Bone marrow (tissue), 2 donors: Measurements from ENCODE around the gene RPS6KC1.
A peak's percentile ranks its signal among the peaks of the same experiment; 100 is the strongest.
"Not testable (repeated sequence)": the region's sequence is repeated elsewhere in the genome, so short reads cannot be mapped to it uniquely, and the experiment has no call there.

ENCODE experiments used
- DNase-seq, 2 donors: peaks; one replicate each; lab custom pipeline; 2025; lab: John Stamatoyannopoulos, UW

The RPS6KC1 gene

GRCh38 chr1:213055767-213056166 lies 4.7 kb downstream of the RPS6KC1 start:
- no peak for DNase-seq

- no peak for DNase-seq
Observed at GRCh38 chr1:213057264-213058059, 6.4 kb downstream of the RPS6KC1 start.

GRCh38 chr1:213060836-213061235 lies 9.8 kb downstream of the RPS6KC1 start:
- no peak for DNase-seq

- DNase-seq = no peak
Observed at GRCh38 chr1:213061263-213061662, 10.2 kb downstream of the RPS6KC1 start.

- DNase-seq = no peak
Observed at GRCh38 chr1:213065800-213066199, 14.8 kb downstream of the RPS6KC1 start.

GRCh38 chr1:213066363-213066762 lies 15.3 kb downstream of the RPS6KC1 start:
- no peak for DNase-seq

- DNase-seq = no peak
Observed at GRCh38 chr1:213067352-213067751, 16.3 kb downstream of the RPS6KC1 start.

GRCh38 chr1:213070406-213070805 lies 19.4 kb downstream of the RPS6KC1 start:
- DNase-seq = peak in 1 of 2 donors; percentile 63

- no peak for DNase-seq
Observed at GRCh38 chr1:213075725-213076124, 24.7 kb downstream of the RPS6KC1 start.

GRCh38 chr1:213082420-213083111 lies 31.5 kb downstream of the RPS6KC1 start:
- no peak for DNase-seq

- no peak for DNase-seq
Observed at GRCh38 chr1:213083112-213083445, 32.0 kb downstream of the RPS6KC1 start.

GRCh38 chr1:213087911-213088310 lies 36.9 kb downstream of the RPS6KC1 start:
- no peak for DNase-seq

- no peak for DNase-seq
Observed at GRCh38 chr1:213089924-213090677, 39.1 kb downstream of the RPS6KC1 start.

GRCh38 chr1:213094446-213094845 lies 43.4 kb downstream of the RPS6KC1 start:
- no peak for DNase-seq

GRCh38 chr1:213095467-213095866 lies 44.4 kb downstream of the RPS6KC1 start:
- no peak for DNase-seq

- no peak for DNase-seq
Observed at GRCh38 chr1:213099682-213100399, 48.8 kb downstream of the RPS6KC1 start.

- DNase-seq = not testable (repeated sequence)
Observed at GRCh38 chr1:213100565-213100964, 49.5 kb downstream of the RPS6KC1 start.

- no peak for DNase-seq
Observed at GRCh38 chr1:213103377-213104306, 52.6 kb downstream of the RPS6KC1 start.

- DNase-seq = no peak
Observed at GRCh38 chr1:213104604-213105003, 53.6 kb downstream of the RPS6KC1 start.

GRCh38 chr1:213106298-213106697 lies 55.3 kb downstream of the RPS6KC1 start:
- no peak for DNase-seq

GRCh38 chr1:213107613-213108012 lies 56.6 kb downstream of the RPS6KC1 start:
- no peak for DNase-seq
